ENCODE measurements around the gene SP5.
"Not testable (repeated sequence)": the region's sequence is repeated elsewhere in the genome, so short reads cannot be mapped to it uniquely, and the experiment has no call there.

The SP5 gene

GRCh38 chr2:170711196-170711773 lies 3.9 kb upstream of the SP5 start:
- no peak for DNase-seq (ENCODE audit: low read depth in 2 of 2)

- no peak for DNase-seq (ENCODE audit: low read depth in 2 of 2)
Measured at GRCh38 chr2:170711774-170712652, 3.1 kb upstream of the SP5 start.

- DNase-seq (ENCODE audit: low read depth in 2 of 2) = no peak
Measured at GRCh38 chr2:170712653-170713542, 2.2 kb upstream of the SP5 start.

DNA sequence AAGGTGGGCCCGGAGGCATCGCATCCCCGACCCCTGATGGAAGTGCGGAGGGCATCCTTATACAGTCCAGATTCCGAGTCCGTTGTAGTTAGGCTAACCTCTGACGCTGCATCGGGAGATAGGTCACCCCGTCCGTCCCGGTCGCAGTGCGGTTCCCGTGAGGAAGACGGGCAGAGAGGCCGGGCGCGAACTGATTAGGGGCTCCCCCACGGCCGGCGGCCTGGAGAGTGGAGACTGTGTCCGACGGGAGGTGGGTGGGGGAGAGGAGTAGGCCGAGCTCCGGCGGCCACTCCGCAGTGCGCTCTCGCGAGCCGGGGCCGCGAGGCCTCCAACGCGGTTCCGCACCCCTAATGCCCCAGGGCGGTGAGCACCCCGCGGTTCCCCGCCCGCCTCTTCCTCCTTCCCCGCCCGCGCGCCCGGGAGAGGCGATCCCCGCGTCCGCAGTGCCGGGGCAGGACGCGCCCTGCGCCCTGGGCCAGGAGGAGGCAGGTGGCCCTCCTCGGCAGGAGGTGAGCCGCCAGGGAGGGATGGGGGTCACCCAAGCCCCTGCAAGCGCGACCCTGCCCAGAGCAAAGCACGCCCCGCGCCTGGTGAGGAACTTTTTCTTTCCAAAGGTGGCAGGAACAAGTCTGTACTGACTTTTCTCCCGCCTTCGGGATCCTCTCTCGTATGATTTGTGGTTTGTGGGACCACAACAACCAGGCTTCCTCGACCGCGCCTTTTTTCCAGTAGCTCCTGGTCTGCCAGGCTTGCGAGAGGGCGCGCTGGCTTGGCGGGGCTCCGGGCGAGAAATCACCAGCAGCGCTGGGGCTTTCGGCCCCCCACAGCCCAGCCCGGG lies 1.4 kb upstream of the SP5 start:
- no peak for DNase-seq (ENCODE audit: low read depth in 2 of 2)

GRCh38 chr2:170714381-170715061 lies 616 bp upstream of the SP5 start:
- DNase-seq (ENCODE audit: low read depth in 2 of 2) = no peak

DNA sequence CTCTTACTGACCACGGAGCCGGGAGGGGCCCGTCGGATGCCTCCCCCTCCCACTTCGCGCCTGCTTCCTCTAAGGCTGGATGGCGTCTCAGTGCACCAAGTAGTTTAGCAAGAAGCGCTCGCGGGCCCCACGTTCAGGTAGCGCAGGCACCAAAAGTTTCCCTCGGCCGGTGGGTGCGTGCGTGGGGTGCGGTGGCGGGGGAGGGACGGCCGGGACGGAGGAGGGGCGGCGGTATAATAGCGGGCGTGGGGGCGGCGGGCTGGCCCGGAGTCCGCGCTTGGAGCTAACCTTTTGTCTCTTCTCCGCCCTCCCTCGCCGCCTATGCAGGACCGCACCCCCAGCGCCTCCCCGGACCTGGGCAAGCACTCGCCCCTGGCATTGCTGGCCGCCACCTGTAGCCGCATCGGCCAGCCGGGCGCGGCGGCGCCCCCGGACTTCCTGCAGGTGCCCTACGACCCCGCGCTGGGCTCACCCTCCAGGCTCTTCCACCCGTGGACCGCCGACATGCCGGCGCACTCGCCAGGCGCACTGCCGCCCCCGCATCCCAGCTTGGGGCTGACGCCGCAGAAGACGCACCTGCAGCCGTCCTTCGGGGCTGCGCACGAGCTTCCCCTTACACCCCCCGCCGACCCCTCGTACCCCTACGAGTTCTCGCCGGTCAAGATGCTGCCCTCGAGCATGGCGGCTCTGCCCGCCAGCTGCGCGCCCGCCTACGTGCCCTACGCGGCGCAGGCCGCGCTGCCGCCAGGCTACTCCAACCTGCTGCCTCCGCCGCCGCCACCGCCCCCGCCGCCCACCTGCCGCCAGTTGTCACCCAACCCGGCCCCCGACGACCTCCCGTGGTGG lies 1.0 kb downstream of the SP5 start:
- peak in 1 of 2 donors; percentile 11 for DNase-seq (ENCODE audit: low read depth in 2 of 2)

- peak in 1 of 2 donors; percentile 36 for DNase-seq (ENCODE audit: low read depth in 2 of 2)
Measured at GRCh38 chr2:170716851-170717598, 1.9 kb downstream of the SP5 start.

DNA sequence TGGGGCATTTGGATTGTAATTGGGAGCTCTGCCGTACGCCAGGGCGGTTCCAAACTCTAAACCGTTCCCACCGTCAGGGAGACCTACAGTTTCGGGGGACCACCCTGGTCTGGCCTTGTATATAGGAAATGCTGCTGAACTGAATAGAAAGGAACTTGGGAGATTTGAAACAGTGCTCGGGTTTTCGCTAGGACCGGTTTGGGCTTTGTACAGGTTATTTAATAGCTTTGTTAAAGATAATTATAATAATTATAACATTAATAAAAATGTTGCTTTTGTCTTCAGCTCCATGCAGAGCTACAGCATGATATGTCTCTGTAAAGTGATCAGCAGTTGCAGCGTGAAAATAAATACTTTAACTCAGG lies 2.4 kb downstream of the SP5 start:
- no peak for DNase-seq (ENCODE audit: low read depth in 2 of 2)

DNA sequence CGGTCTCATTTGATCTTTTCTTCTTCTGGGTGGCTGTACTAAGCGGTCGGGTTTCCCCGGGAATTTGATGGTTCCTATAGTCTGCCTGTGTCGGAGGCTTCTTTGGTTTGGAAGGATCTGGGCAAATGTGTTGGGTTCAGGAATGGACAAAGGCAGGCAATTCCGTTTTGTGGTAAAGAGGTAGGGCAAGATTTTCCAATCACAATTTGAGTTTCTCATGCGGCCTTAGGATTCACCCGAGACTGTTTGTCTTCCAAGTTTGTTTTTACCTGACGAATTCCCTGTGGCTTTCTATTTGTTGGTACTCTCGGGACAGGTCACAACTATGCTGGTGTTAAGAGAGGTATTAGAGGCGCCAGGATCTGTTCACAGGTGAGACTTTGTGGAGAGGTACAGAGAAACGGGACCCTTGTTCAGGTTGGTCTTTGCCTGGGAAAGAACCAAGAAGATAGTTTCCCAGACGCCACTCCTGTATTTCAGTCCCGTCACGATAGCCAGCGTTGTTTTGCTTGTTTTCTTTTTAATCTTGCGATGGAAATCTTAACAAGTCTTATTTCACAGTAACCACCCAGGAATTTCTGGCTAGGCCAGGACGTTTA lies 3.0 kb downstream of the SP5 start:
- no peak for DNase-seq (ENCODE audit: low read depth in 2 of 2)

DNA sequence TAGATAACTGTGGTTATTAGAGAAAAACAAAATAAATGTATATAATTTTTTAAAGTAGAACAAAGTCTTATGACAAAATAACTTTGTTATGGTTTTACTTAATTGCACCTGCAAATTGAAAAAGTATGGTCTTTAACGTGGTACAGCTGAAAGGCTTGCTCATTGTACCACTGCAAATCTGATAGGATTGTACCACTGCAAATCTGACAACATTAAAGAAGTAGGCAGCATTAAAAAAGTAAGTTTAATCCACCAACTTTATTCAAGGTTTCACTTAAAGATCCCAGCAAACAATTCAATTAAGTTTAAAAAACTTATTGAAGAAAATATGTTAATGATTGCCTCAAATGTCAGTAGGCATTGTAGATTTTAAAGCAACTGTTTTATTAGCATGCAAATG lies 4.7 kb downstream of the SP5 start:
- DNase-seq (ENCODE audit: low read depth in 2 of 2) = no peak

DNA sequence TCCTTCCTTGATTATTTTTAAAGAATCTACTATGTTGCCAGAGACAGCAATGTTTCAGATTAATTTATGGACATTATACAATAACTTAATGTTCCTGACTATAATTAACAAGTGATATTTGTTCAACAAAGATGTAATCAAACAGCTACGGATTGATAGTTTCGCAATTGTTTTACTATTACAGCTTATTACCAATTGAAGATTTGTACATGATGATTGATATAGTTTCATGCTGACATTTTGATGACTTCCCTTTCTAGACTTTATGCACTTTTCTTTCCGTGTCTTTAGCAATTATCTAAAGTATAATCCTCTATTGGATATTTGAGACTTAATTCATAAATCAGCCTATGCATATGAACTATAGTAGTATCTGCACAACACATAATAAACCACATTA lies 6.5 kb downstream of the SP5 start:
- DNase-seq (ENCODE audit: low read depth in 2 of 2) = no peak

DNA sequence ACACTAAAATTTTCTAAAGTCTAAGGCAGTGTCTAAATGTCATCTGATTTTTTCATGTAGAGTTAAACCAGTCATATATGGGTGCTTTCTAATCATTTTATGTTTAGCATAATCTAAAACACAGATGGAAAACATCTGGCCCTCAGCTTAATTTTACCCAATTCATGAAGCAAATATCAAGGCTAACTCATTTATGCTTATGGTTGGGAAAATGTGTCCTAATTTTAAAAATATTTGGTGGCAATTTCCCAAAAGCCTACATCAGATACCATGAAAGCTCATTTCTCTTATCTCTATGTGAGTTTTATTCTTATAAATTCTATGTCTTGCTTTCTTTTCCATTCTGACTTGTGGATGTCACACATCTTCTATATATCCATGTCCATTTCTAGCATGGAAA lies 7.2 kb downstream of the SP5 start:
- no peak for DNase-seq (ENCODE audit: low read depth in 2 of 2)

- no peak for DNase-seq (ENCODE audit: low read depth in 2 of 2)
Measured at GRCh38 chr2:170723446-170723958, 8.4 kb downstream of the SP5 start.

DNA sequence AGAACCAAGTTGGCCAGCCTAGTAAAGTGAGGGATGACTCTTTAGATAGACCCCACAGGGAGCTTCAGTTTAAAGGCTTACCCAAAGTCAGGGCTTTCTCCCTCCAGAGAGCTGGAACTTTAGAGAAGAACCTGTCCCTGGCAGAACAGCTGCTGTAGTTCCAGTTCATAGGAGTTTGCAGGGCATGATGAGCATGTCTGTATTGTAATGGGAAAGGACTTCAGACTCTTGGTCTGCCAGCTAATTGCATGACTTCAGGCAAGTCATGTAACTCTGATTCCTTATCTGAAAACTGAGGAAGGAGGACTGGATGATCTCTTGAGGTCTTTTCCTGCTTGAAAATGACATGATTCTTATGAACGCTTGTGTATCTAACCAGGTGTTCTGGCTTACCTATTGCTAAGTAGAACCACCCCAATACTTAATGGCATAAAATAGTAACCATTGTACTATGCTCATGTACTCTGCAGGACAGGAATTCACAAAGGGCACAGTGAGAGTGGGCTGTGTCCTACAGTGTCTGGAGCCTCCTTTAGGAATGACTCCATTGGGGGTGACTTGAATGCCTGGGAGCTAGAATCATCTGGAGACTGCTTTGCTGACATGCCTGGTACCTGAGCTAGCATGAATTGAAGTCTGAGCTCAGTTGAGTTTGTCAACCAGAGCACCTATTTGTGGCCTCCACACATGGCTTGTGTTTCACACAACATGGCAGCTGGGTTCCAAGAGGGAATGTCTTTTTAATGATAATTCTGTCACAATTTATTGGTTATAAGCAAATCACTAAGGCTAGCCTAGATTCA lies 18.9 kb downstream of the SP5 start:
- DNase-seq (ENCODE audit: low read depth in 2 of 2) = no peak

- not testable (repeated sequence) for DNase-seq (ENCODE audit: low read depth in 2 of 2)
Measured at GRCh38 chr2:170734601-170735000, 19.5 kb downstream of the SP5 start.

DNA sequence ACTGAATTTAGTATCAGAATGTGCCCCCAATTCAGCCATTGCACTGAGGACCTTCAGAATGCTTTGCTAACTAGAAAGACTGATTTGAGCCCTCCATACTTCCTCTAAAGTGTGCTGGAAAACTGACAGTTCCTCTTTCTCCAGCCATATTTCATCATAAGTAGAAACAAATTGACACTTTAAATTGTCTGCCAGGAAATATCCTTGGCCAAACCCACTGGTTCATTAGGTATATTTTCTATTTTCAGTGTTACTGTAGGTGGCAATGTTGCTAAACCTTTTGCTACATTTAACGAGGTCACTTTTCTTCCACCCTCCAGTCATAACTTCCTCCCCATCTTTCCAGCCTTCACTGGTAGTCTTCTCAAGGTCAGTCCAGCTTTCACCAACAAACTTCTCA lies 21.5 kb downstream of the SP5 start:
- DNase-seq (ENCODE audit: low read depth in 2 of 2) = no peak

GRCh38 chr2:170737406-170737805 lies 22.3 kb downstream of the SP5 start:
- no peak for DNase-seq (ENCODE audit: low read depth in 2 of 2)

DNA sequence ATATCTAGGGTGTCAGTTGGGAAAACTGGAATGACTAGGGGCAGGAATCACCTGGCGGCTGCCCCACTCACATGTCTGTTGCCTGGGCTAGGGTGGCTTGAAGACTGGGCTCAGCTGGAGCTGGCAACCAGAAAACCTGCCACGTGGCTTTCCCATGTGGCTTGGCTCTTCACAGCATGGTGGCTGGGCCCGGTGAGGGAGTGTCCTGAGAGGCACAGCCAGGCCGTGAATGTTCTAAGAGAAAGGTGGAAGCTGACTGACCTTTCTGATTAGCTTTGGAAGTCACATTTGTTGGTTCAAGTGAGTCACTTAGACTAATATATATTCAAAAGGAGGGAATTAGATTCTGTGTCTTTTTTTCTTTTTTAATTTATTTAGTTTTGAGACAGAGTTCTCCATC lies 22.7 kb downstream of the SP5 start:
- no peak for DNase-seq (ENCODE audit: low read depth in 2 of 2)
